ENCODE measurements around the gene RASGRF1.

RASGRF1 gene

GRCh38 chr15:78983146-78983918, 107.2 kb downstream of the RASGRF1 start:
- no peak for DNase-seq

GRCh38 chr15:78982736-78983135, 107.8 kb downstream of the RASGRF1 start:
- no peak for DNase-seq

- no peak for DNase-seq
Observed at GRCh38 chr15:78981532-78982313, 108.9 kb downstream of the RASGRF1 start.

- peak; percentile 54 for DNase-seq
Observed at GRCh38 chr15:78979456-78980320, 110.9 kb downstream of the RASGRF1 start.

GRCh38 chr15:78978601-78979179, 111.9 kb downstream of the RASGRF1 start:
- no peak for DNase-seq

- DNase-seq = no peak
Observed at GRCh38 chr15:78977591-78978347, 112.8 kb downstream of the RASGRF1 start.

- DNase-seq = no peak
Observed at GRCh38 chr15:78977091-78977571, 113.4 kb downstream of the RASGRF1 start.

GRCh38 chr15:78976691-78977090, 113.9 kb downstream of the RASGRF1 start:
- DNase-seq = no peak

- no peak for DNase-seq
Observed at GRCh38 chr15:78974272-78974918, 116.2 kb downstream of the RASGRF1 start.

GRCh38 chr15:78969687-78970349, 120.8 kb downstream of the RASGRF1 start:
- no peak for DNase-seq

- no peak for DNase-seq
Observed at GRCh38 chr15:78968539-78969271, 121.9 kb downstream of the RASGRF1 start.

- DNase-seq = no peak
Observed at GRCh38 chr15:78968114-78968513, 122.5 kb downstream of the RASGRF1 start.

- DNase-seq = no peak
Observed at GRCh38 chr15:78960308-78960707, 130.3 kb downstream of the RASGRF1 start.

GRCh38 chr15:78959360-78959759, 131.2 kb downstream of the RASGRF1 start:
- DNase-seq = no peak

- DNase-seq = no peak
Observed at GRCh38 chr15:78957416-78958093, 133.0 kb downstream of the RASGRF1 start.

- DNase-seq = no peak
Observed at GRCh38 chr15:78956937-78957336, 133.6 kb downstream of the RASGRF1 start.

- no peak for DNase-seq
Observed at GRCh38 chr15:78955355-78955754, 135.2 kb downstream of the RASGRF1 start.

- DNase-seq = no peak
Observed at GRCh38 chr15:78951841-78952238, 138.7 kb downstream of the RASGRF1 start.
